Vagina (tissue), 2 donors: ENCODE measurements around the gene CD79A. TPM values are rescaled to one million over a fixed set of nuclear protein-coding genes. Genes with fewer than 3 reads are reported as not detected.

Experiments
- DNase-seq, 2 donors: peaks; one replicate each; pipeline ENCODE4 v3.0.0-alpha.2; 2017; ENCODE audit errors: extremely low spot score in 2 of 2
- H3K27ac ChIP-seq: fragments of 200-600 bp; sonication (generic); one replicate; pipeline ENCODE4 v1.5.1; 2019
- H3K27me3 ChIP-seq: fragments of 200-600 bp; sonication (generic); one replicate; pipeline ENCODE4 v1.5.1; 2019
- H3K36me3 ChIP-seq, 2 donors: fragments of 200-600 bp; sonication (generic); one replicate each; pipeline ENCODE4 v1.5.1; 2017 to 2019
- H3K4me1 ChIP-seq: fragments of 200-600 bp; sonication (generic); one replicate; pipeline ENCODE4 v1.5.1; 2019
- H3K4me3 ChIP-seq, 2 donors: fragments of 200-600 bp; sonication (generic); 1 replicate in 1 of 2; 2 replicates in 1 of 2; pipeline ENCODE4 v1.5.1; 2016 to 2019
- H3K9me3 ChIP-seq: fragments of 200-600 bp; sonication (generic); one replicate; pipeline ENCODE4 v1.5.1; 2019
- POLR2A ChIP-seq, 2 donors: fragments of 450-650 bp; IDR thresholded peaks; one replicate each; pipeline ENCODE4 v1.6.1; 2017; ENCODE audit warnings: antibody characterized with exemption in 2 of 2, mild to moderate bottlenecking in 2 of 2, moderate library complexity in 2 of 2
- POLR2AphosphoS5 ChIP-seq, 2 donors: sonication (generic); formaldehyde crosslinking; IDR thresholded peaks; one replicate each; pipeline ENCODE4 v1.9.0; 2017; ENCODE audit warnings: antibody characterized with exemption in 2 of 2, mild to moderate bottlenecking in 2 of 2, low read depth in 1 of 2; ENCODE audit not compliant: insufficient read depth in 1 of 2
- intact Hi-C: fragments of 100-400 bp; cut with DNase I; formaldehyde crosslinking; loops from one replicate; pipeline ENCODE4 v1.15.1; 2023
- total RNA-seq: library from RNA; depleted of rRNA; stranded (reverse); fragments of >200 nt; gene quantifications from one replicate; pipeline ENCODE4 v1.2.3, GENCODE V29; 2016
- TF ChIP-seq, protein P1 (sequence below), 3 experiments: fragments of 450-650 bp in 2 of 3; fragments of 200-600 bp in 1 of 3; sonication (generic) in 1 of 3; IDR thresholded peaks; one replicate each; pipeline ENCODE4 v1.5.1; 2017 to 2019; ENCODE audit warnings: antibody characterized with exemption in 3 of 3, mild to moderate bottlenecking in 2 of 3, moderate library complexity in 2 of 3

CD79A gene
- total RNA-seq, 1 donor from 2014 or later: not detected

- Histone ChIP-seq H3K4me1 (peaks cover 35% of the 10 kb centered on the region), H3K27ac (no peak overlapping the region), H3K4me3 (peak overlapping the region; percentile 94 to 95), H3K36me3 (peaks cover 0 to 22% of the 10 kb centered on the region in 2 donors), H3K27me3 (no peaks in the 10 kb centered on the region), H3K9me3 (no peaks in the 10 kb centered on the region)
- no peak for DNase-seq
- TF ChIP-seq, protein P1, sequence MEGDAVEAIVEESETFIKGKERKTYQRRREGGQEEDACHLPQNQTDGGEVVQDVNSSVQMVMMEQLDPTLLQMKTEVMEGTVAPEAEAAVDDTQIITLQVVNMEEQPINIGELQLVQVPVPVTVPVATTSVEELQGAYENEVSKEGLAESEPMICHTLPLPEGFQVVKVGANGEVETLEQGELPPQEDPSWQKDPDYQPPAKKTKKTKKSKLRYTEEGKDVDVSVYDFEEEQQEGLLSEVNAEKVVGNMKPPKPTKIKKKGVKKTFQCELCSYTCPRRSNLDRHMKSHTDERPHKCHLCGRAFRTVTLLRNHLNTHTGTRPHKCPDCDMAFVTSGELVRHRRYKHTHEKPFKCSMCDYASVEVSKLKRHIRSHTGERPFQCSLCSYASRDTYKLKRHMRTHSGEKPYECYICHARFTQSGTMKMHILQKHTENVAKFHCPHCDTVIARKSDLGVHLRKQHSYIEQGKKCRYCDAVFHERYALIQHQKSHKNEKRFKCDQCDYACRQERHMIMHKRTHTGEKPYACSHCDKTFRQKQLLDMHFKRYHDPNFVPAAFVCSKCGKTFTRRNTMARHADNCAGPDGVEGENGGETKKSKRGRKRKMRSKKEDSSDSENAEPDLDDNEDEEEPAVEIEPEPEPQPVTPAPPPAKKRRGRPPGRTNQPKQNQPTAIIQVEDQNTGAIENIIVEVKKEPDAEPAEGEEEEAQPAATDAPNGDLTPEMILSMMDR (IDR thresholded peaks at IDR 0.05): no peak
- TF ChIP-seq POLR2AphosphoS5 (IDR thresholded peaks at IDR 0.05; ENCODE audit: insufficient read depth in 1 of 2, low read depth in 1 of 2): no peak
- intact Hi-C loops: no loop called here
Observed at GRCh38 chr19:41859213-41859617, 17.9 kb upstream of the CD79A start.

GRCh38 chr19:41859618-41860418 lies 17.3 kb upstream of the CD79A start, which contains the start of gene RPS19:
Gene RPS19 (plus strand): TSS chr19:41860255. CDS start chr19:41860775, 520 bp downstream.
- intact Hi-C loops: no loop called here
- peaks cover 0 to 28% of the 10 kb centered on the region in 2 donors for H3K36me3 ChIP-seq
- H3K27ac ChIP-seq: peak within 1 kb of the TSS; percentile 92
- H3K27me3 ChIP-seq: no peaks in the 10 kb centered on the region
- TF ChIP-seq POLR2A (IDR thresholded peaks at IDR 0.05) (no peak), POLR2AphosphoS5 (IDR thresholded peaks at IDR 0.05; ENCODE audit: insufficient read depth in 1 of 2, low read depth in 1 of 2) (peak; percentile 94 to 97)
- TF ChIP-seq, protein P1 (IDR thresholded peaks at IDR 0.05): peak; percentile 6 to 77 (median 33)
- H3K9me3 ChIP-seq: no peaks in the 10 kb centered on the region
- H3K4me1 ChIP-seq: peaks cover 41% of the 10 kb centered on the region
- H3K4me3 ChIP-seq: peak within 1 kb of the TSS; percentile 94 to 95
- peak; percentile 98 to 99 for DNase-seq

GRCh38 chr19:41860419-41861115 lies 16.5 kb upstream of the CD79A start:
- peaks cover 0 to 35% of the 10 kb centered on the region in 2 donors for H3K36me3 ChIP-seq
- H3K27ac ChIP-seq: peak overlapping the region; percentile 92
- peak overlapping the region; percentile 94 to 95 for H3K4me3 ChIP-seq
- intact Hi-C loops: no loop called here
- TF ChIP-seq POLR2AphosphoS5 (IDR thresholded peaks at IDR 0.05; ENCODE audit: insufficient read depth in 1 of 2, low read depth in 1 of 2) (no peak), POLR2A (IDR thresholded peaks at IDR 0.05) (no peak)
- TF ChIP-seq, protein P1 (IDR thresholded peaks at IDR 0.05): no peak
- no peak for DNase-seq
- H3K9me3 ChIP-seq: no peaks in the 10 kb centered on the region
- H3K4me1 ChIP-seq: peaks cover 44% of the 10 kb centered on the region
- no peaks in the 10 kb centered on the region for H3K27me3 ChIP-seq

DNA sequence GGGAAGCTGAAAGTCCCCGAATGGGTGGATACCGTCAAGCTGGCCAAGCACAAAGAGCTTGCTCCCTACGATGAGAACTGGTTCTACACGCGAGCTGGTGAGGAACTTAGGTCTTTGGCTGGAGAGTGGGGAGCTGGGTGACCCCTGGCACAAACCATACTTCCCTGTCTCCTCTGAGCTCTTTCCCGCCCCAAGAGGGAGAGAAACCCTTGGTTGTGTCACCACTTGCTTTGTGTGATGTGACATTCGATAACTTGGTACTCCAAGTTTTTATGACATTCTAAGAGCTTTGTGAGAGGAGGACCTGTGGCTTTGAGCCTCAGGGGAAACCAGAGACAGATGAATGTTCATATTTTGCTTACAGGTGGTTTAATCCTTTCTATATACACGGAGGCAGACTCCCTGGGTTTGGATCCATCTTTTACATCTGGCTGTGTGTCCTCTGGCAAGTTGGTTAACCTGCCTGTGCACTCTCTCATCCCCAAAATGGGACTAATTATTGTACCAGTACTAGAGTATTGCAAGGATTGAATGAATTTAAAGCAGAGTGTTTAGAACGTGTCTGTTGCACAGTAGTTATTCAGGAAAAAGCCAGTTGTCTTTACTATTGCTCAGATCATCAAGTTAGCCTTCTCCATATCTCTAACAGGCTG lies 15.8 kb upstream of the CD79A start:
- peak overlapping the region; percentile 92 for H3K27ac ChIP-seq
- no peaks in the 10 kb centered on the region for H3K9me3 ChIP-seq
- H3K4me1 ChIP-seq: peaks cover 50% of the 10 kb centered on the region
- no peaks in the 10 kb centered on the region for H3K27me3 ChIP-seq
- no peak for DNase-seq
- intact Hi-C loops: no loop called here
- H3K4me3 ChIP-seq: peak overlapping the region; percentile 94 to 95
- peaks cover 0 to 35% of the 10 kb centered on the region in 2 donors for H3K36me3 ChIP-seq
- no peak for TF ChIP-seq POLR2A (IDR thresholded peaks at IDR 0.05)
- TF ChIP-seq, protein P1 (IDR thresholded peaks at IDR 0.05): no peak
- TF ChIP-seq POLR2AphosphoS5 (IDR thresholded peaks at IDR 0.05; ENCODE audit: insufficient read depth in 1 of 2, low read depth in 1 of 2): no peak
